ENCODE results near the gene ATP2C1. TPM values are rescaled to one million over a fixed set of nuclear protein-coding genes. Genes with fewer than 3 reads are reported as not detected.
A peak's percentile ranks its signal among the peaks of the same experiment; 100 is the strongest.

Gene ATP2C1
- total and polyA plus RNA-seq, 2 of the 13 experiments (the other 11 are each of a cell fraction or from before 2014, with no cell fraction given), result 32.4 to 37.6 TPM

DNA sequence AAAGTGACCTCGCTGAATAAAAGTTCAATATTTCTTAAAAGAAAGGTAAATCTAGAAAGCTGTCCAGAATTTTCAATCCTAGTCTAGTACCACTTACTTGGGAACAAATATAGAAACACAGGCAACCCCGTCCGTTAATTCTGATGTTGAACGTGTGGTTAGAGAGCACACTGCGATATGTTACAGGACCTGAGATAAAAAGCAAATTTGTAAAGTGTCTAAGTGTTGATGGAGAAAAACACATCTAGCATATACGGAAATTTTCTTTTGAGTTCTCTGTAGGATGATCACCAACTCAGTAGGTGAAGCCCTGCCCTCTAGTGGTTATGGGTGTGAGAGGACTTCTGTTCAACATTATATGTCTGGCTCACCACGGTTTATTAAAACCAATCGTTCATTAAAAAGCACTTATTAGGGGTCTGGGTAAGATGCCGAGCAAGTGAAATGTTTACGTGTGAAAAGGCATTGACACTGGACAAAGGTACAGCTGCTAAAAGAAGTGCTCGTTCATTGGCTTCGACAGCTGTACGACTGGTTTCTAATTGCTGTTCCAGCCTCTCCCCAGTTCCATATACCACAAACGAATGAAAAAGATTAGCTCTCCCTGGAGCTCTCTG lies 1.0 kb upstream of the ATP2C1 start (continued):
- TF ChIP-seq, protein P1, sequence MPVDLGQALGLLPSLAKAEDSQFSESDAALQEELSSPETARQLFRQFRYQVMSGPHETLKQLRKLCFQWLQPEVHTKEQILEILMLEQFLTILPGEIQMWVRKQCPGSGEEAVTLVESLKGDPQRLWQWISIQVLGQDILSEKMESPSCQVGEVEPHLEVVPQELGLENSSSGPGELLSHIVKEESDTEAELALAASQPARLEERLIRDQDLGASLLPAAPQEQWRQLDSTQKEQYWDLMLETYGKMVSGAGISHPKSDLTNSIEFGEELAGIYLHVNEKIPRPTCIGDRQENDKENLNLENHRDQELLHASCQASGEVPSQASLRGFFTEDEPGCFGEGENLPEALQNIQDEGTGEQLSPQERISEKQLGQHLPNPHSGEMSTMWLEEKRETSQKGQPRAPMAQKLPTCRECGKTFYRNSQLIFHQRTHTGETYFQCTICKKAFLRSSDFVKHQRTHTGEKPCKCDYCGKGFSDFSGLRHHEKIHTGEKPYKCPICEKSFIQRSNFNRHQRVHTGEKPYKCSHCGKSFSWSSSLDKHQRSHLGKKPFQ (CRISPR knock-in tag; IDR thresholded peaks at IDR 0.05; ENCODE audit: insufficient replicate concordance), result peak; percentile 21
- TF ChIP-seq ZNF205 (CRISPR knock-in tag; IDR thresholded peaks at IDR 0.05) (0 out of 2 replicates have a peak, but pooled peaks have one; percentile 28), ATRX (CRISPR knock-in tag; IDR thresholded peaks at IDR 0.05; ENCODE audit: borderline replicate concordance) (no peak), ZNF614 (CRISPR knock-in tag; IDR thresholded peaks at IDR 0.05; ENCODE audit: borderline replicate concordance) (0 out of 2 replicates have a peak, but pooled peaks have one; percentile 26), ELF3 (CRISPR knock-in tag; IDR thresholded peaks at IDR 0.05) (peak; percentile 19; the same call in 1 of the 2 replicates), GLI4 (CRISPR knock-in tag; IDR thresholded peaks at IDR 0.05; ENCODE audit: borderline replicate concordance) (no peak), STAG1 (CRISPR knock-in tag; IDR thresholded peaks at IDR 0.05) (peak; percentile 61)
- TF ChIP-seq, protein P2, sequence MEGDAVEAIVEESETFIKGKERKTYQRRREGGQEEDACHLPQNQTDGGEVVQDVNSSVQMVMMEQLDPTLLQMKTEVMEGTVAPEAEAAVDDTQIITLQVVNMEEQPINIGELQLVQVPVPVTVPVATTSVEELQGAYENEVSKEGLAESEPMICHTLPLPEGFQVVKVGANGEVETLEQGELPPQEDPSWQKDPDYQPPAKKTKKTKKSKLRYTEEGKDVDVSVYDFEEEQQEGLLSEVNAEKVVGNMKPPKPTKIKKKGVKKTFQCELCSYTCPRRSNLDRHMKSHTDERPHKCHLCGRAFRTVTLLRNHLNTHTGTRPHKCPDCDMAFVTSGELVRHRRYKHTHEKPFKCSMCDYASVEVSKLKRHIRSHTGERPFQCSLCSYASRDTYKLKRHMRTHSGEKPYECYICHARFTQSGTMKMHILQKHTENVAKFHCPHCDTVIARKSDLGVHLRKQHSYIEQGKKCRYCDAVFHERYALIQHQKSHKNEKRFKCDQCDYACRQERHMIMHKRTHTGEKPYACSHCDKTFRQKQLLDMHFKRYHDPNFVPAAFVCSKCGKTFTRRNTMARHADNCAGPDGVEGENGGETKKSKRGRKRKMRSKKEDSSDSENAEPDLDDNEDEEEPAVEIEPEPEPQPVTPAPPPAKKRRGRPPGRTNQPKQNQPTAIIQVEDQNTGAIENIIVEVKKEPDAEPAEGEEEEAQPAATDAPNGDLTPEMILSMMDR (CRISPR knock-in tag; IDR thresholded peaks at IDR 0.05), result peak; percentile 83
- TF ChIP-seq, protein P3, sequence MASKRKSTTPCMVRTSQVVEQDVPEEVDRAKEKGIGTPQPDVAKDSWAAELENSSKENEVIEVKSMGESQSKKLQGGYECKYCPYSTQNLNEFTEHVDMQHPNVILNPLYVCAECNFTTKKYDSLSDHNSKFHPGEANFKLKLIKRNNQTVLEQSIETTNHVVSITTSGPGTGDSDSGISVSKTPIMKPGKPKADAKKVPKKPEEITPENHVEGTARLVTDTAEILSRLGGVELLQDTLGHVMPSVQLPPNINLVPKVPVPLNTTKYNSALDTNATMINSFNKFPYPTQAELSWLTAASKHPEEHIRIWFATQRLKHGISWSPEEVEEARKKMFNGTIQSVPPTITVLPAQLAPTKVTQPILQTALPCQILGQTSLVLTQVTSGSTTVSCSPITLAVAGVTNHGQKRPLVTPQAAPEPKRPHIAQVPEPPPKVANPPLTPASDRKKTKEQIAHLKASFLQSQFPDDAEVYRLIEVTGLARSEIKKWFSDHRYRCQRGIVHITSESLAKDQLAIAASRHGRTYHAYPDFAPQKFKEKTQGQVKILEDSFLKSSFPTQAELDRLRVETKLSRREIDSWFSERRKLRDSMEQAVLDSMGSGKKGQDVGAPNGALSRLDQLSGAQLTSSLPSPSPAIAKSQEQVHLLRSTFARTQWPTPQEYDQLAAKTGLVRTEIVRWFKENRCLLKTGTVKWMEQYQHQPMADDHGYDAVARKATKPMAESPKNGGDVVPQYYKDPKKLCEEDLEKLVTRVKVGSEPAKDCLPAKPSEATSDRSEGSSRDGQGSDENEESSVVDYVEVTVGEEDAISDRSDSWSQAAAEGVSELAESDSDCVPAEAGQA (IDR thresholded peaks at IDR 0.05; ENCODE audit: low read depth), result no peak
- TF ChIP-seq, protein P3 (CRISPR knock-in tag; IDR thresholded peaks at IDR 0.05; ENCODE audit: borderline replicate concordance), result no peak
- TF ChIP-seq, protein P4, sequence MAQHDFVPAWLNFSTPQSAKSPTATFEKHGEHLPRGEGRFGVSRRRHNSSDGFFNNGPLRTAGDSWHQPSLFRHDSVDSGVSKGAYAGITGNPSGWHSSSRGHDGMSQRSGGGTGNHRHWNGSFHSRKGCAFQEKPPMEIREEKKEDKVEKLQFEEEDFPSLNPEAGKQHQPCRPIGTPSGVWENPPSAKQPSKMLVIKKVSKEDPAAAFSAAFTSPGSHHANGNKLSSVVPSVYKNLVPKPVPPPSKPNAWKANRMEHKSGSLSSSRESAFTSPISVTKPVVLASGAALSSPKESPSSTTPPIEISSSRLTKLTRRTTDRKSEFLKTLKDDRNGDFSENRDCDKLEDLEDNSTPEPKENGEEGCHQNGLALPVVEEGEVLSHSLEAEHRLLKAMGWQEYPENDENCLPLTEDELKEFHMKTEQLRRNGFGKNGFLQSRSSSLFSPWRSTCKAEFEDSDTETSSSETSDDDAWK (CRISPR knock-in tag; IDR thresholded peaks at IDR 0.05), result no peak

Measured in HepG2 (cell line).